DOHH2 (cell line): Measurements from ENCODE around the gene WDR45.

Experiments
- H3F3A ChIP-seq: fragments of 200-600 bp; sonication (generic), shearing (Covaris generic); 2 replicates; pipeline ENCODE4 v1.6.0; 2016; ENCODE audit warnings: antibody characterized with exemption, mild to moderate bottlenecking; ENCODE audit not compliant: control insufficient read depth, insufficient read depth
- H3K27ac ChIP-seq: fragments of 200-600 bp; sonication (generic); 2 replicates; pipeline ENCODE4 v1.5.1; 2014; ENCODE audit warnings: low read depth, mild to moderate bottlenecking, low read length, moderate library complexity
- H3K27me3 ChIP-seq: fragments of 200-600 bp; sonication (generic); 2 replicates; pipeline ENCODE4 v1.6.1; 2014; ENCODE audit warnings: mild to moderate bottlenecking, low read length, mixed read lengths; ENCODE audit not compliant: control insufficient read depth
- H3K36me3 ChIP-seq: fragments of 200-600 bp; sonication (generic); 2 replicates; pipeline ENCODE4 v1.6.1; 2014; ENCODE audit warnings: mild to moderate bottlenecking, low read length, moderate library complexity, mixed read lengths; ENCODE audit not compliant: control insufficient read depth
- H3K4me1 ChIP-seq: fragments of 200-600 bp; sonication (generic); 2 replicates; pipeline ENCODE4 v1.6.1; 2014; ENCODE audit warnings: mild to moderate bottlenecking, low read length, mixed read lengths; ENCODE audit not compliant: control insufficient read depth
- H3K4me2 ChIP-seq: fragments of 200-600 bp; sonication (generic); 2 replicates; pipeline ENCODE4 v1.6.0; 2014; ENCODE audit warnings: mild to moderate bottlenecking, low read length, moderate library complexity
- H3K4me3 ChIP-seq: fragments of 200-600 bp; sonication (generic); 2 replicates; pipeline ENCODE4 v1.5.1; 2014; ENCODE audit warnings: mild to moderate bottlenecking, low read length, mixed read lengths
- H3K79me2 ChIP-seq: fragments of 200-600 bp; sonication (generic); 2 replicates; pipeline ENCODE4 v1.6.1; 2014; ENCODE audit warnings: mild to moderate bottlenecking, low read length, mixed read lengths; ENCODE audit not compliant: control insufficient read depth
- H3K9me2 ChIP-seq: fragments of 200-600 bp; sonication (generic); replicated peaks from 2 replicates; pipeline ENCODE4 v1.6.1; 2014; ENCODE audit warnings: mild to moderate bottlenecking, low read length, mixed read lengths; ENCODE audit not compliant: control insufficient read depth
- H3K9me3 ChIP-seq: fragments of 200-600 bp; sonication (generic); 2 replicates; pipeline ENCODE4 v1.6.1; 2014; ENCODE audit warnings: antibody characterized with exemption, low read length, mixed read lengths; ENCODE audit not compliant: control insufficient read depth, insufficient read depth
- H4K20me1 ChIP-seq: fragments of 200-600 bp; sonication (generic); 2 replicates; pipeline ENCODE4 v1.6.0; 2014; ENCODE audit warnings: low read depth, mild to moderate bottlenecking, antibody characterized with exemption, low read length, moderate library complexity; ENCODE audit not compliant: control insufficient read depth, insufficient read depth
- CTCF ChIP-seq: fragments of 200-600 bp; sonication (generic); IDR thresholded peaks from one replicate; pipeline ENCODE4 v1.5.1; 2014; ENCODE audit warnings: antibody characterized with exemption, mild to moderate bottlenecking, low read depth, low read length; ENCODE audit not compliant: poor library complexity, severe bottlenecking
- EZH2phosphoT487 ChIP-seq: fragments of 200-600 bp; sonication (generic); IDR thresholded peaks from 2 replicates; pipeline ENCODE4 v1.6.1; 2017; ENCODE audit warnings: borderline replicate concordance, mild to moderate bottlenecking, antibody characterized with exemption, low read length, moderate library complexity, mixed read lengths

Gene WDR45

GRCh38 chrX:49061490-49061889 lies 18.2 kb downstream of the WDR45 start:
- Histone ChIP-seq H3K9me2 (no peaks in the 10 kb centered on the region), H3K4me1 (no peaks in the 10 kb centered on the region), H3K9me3 (no peaks in the 10 kb centered on the region), H3K4me2 (no peak overlapping the region), H3K27ac (no peak overlapping the region), H4K20me1 (no peaks in the 10 kb centered on the region), H3F3A (no peaks in the 10 kb centered on the region), H3K36me3 (no peaks in the 10 kb centered on the region), H3K79me2 (no peaks in the 10 kb centered on the region), H3K27me3 (no peaks in the 10 kb centered on the region), H3K4me3 (no peak overlapping the region)
- no peak for TF ChIP-seq EZH2phosphoT487
- no peak for TF ChIP-seq CTCF

GRCh38 chrX:49060914-49061313 lies 18.8 kb downstream of the WDR45 start:
- Histone ChIP-seq H3K27me3 (no peaks in the 10 kb centered on the region), H3K27ac (no peak overlapping the region), H3K4me1 (no peaks in the 10 kb centered on the region), H3K36me3 (no peaks in the 10 kb centered on the region), H3F3A (no peaks in the 10 kb centered on the region), H3K9me2 (no peaks in the 10 kb centered on the region), H4K20me1 (no peaks in the 10 kb centered on the region), H3K79me2 (no peaks in the 10 kb centered on the region), H3K4me3 (no peak overlapping the region), H3K4me2 (no peak overlapping the region), H3K9me3 (no peaks in the 10 kb centered on the region)
- TF ChIP-seq EZH2phosphoT487 = no peak
- TF ChIP-seq CTCF = no peak

GRCh38 chrX:49059681-49060085 lies 20.0 kb downstream of the WDR45 start:
- Histone ChIP-seq H3F3A (no peaks in the 10 kb centered on the region), H3K4me3 (no peak overlapping the region), H4K20me1 (no peaks in the 10 kb centered on the region), H3K4me2 (no peak overlapping the region), H3K27me3 (peaks cover 2% of the 10 kb centered on the region), H3K9me3 (no peaks in the 10 kb centered on the region), H3K4me1 (no peaks in the 10 kb centered on the region), H3K9me2 (no peaks in the 10 kb centered on the region), H3K36me3 (no peaks in the 10 kb centered on the region), H3K79me2 (no peaks in the 10 kb centered on the region), H3K27ac (no peak overlapping the region)
- TF ChIP-seq EZH2phosphoT487 (no peak), CTCF (no peak)

- Histone ChIP-seq H3K4me1 (no peaks in the 10 kb centered on the region), H4K20me1 (no peaks in the 10 kb centered on the region), H3K9me3 (no peaks in the 10 kb centered on the region), H3K4me2 (no peak overlapping the region), H3K27me3 (peaks cover 6% of the 10 kb centered on the region), H3F3A (no peaks in the 10 kb centered on the region), H3K9me2 (no peaks in the 10 kb centered on the region), H3K36me3 (no peaks in the 10 kb centered on the region), H3K27ac (no peak overlapping the region), H3K4me3 (no peak overlapping the region), H3K79me2 (no peaks in the 10 kb centered on the region)
- TF ChIP-seq EZH2phosphoT487 (no peak), CTCF (no peak)
Observed at GRCh38 chrX:49059201-49059600, 20.5 kb downstream of the WDR45 start.
